Lung microvascular endothelial cell (primary cell): ENCODE measurements around the gene S100A6. TPM values are rescaled to one million over a fixed set of nuclear protein-coding genes. Genes with fewer than 3 reads are reported as not detected.
A peak's percentile ranks its signal among the peaks of the same experiment; 100 is the strongest.
"Not testable (repeated sequence)": the region's sequence is repeated elsewhere in the genome, so short reads cannot be mapped to it uniquely, and the experiment has no call there.

ENCODE experiments used
- DNase-seq, 2 donors: peaks; one replicate each; pipeline versions ENCODE4 v3.0.0 to v3.0.0-alpha.2; 2010; ENCODE audit warnings: low read depth in 2 of 2
- total RNA-seq: library from RNA; depleted of rRNA; stranded (reverse); fragments of >200 nt; gene quantifications from 2 replicates; pipeline ENCODE4 v1.2.1, GENCODE V29; 2014

Gene S100A6
- total RNA-seq = 524 and 1,217 TPM in 2 replicates

DNA sequence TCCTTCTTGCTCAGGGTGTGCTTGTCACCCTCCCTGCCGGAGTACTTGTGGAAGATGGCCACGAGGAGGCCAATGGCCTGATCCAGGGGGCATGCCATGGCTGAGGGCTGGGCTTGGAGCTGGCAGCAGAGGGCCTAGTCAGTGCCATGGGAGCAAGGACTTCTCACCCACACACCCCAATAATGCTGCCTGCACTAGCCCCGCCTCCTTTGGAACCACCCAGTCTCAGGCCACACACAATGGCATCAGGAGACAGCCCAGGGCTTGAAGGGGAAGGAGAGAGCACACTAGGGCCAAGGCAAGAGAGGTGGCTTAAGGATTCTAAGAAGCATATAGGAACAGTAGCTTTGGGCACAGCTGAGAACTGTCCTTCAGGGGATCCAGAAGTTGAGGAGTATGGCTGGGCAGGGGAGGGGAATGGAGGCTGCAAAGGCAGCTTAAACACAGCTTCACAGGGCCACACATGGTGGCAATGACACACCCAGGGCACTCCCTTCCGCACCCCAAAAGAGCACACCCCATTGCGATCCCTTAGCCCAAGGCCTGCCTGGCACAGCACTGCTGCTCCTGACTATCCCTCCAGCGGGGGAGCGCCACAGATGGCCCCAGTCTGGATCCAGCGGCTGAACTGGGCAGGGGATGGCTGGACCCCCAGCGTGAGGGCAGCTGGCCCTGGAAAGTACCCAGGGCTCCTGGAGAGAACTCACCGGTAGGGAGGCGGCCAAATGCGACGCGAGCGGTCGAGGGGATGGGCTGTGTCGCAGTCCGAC is at the start of gene S100A6:
S100A6 (minus strand) TSS at position 750 of the 770 bp plus-strand sequence; CDS start at position 98, 652 bp downstream.
- peak in 1 of 2 donors; percentile 53 for DNase-seq

GRCh38 chr1:153585006-153585405 is 49.2 kb upstream of the S100A6 start:
- DNase-seq = no peak

DNA sequence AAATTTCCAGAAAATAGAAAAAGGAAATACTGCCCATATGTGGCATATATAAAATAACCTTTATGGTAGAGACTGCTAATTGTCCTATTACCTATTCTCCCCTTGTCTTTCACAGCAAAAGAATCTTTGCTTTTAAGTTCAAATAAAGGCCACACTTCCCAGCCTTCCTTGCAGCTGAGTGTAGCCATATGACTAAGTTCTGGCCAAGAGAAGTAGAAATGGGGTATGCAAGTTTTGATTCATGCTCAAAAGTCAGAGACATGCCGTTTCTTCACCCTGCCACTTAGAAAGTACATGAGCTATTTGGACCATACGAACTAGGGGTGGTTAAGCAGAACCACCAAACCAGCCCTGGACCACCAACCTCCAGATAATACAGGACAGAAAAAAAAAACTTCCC is 48.2 kb upstream of the S100A6 start:
- DNase-seq = no peak

DNA sequence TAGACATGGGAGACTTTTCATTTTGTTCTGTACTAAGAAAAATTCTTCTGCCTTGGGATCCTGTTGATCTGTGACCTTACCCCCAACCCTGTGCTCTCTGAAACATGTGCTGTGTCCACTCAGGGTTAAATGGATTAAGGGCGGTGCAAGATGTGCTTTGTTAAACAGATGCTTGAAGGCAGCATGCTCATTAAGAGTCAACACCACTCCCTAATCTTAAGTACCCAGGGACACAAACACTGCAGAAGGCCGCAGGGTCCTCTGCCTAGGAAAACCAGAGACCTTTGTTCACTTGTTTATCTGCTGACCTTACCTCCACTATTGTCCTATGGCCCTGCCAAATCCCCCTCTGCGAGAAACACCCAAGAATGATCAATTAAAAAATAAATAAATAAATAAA is 47.7 kb upstream of the S100A6 start:
- not testable (repeated sequence) for DNase-seq

GRCh38 chr1:153582836-153583235 is 47.0 kb upstream of the S100A6 start:
- not testable (repeated sequence) for DNase-seq

DNA sequence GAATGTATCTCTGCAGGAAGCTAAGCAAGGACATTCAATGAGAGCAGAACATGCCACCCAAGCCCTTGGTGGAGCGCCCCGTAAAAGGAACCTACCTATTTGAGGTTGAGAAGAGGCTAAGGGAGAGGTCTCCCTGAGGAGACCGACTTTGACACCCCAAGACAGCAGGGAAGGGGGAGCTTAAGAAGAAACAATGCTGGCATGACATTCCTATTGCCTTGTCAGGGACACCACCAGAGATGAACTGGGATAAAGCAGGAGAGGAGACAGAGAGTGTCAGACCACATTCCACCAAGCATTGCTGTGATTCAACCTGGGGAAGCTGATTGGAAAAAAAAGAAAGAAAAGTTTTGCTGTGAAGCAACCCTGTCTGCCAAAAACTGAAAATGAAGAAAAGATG is 43.1 kb upstream of the S100A6 start:
- DNase-seq = no peak

- no peak for DNase-seq
Observed at GRCh38 chr1:153578490-153578889, 42.7 kb upstream of the S100A6 start.

GRCh38 chr1:153577624-153578051 is 41.8 kb upstream of the S100A6 start:
- DNase-seq = no peak

GRCh38 chr1:153577138-153577537 is 41.3 kb upstream of the S100A6 start:
- no peak for DNase-seq

DNA sequence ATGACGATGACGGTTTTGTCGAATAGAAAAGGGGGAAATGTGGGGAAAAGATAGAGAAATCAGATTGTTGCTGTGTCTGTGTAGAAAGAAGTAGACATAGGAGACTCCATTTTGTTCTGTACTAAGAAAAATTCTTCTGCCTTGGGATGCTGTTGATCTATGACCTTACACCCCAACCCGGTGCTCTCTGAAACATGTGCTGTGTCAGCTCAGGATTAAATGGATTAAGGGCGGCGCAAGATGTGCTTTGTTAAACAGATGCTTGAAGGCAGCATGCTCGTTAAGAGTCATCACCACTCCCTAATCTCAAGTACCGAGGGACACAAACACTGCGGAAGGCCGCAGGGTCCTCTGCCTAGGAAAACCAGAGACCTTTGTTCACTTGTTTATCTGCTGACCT is 39.7 kb upstream of the S100A6 start:
- DNase-seq = not testable (repeated sequence)

GRCh38 chr1:153575081-153575491 is 39.3 kb upstream of the S100A6 start:
- not testable (repeated sequence) for DNase-seq

DNA sequence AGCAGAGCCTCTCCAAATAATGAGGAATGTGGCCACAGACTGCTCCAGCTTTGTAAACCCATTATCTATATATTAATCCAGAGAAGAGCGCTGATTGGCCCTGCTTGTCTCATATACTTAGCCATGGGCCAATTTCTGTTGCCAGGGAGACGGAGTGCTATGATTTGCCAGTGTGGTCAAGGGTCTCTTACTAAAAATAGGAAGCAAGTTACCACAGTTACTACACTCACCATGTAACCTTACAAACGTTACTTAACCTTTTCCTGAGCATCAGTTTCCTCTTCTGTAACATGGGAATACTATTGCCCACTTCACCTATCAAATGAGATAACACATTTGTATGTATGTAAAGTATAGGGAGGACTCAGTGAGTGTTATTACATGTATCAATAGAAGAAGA is 37.6 kb upstream of the S100A6 start:
- peak; percentile 31 to 39 for DNase-seq

DNA sequence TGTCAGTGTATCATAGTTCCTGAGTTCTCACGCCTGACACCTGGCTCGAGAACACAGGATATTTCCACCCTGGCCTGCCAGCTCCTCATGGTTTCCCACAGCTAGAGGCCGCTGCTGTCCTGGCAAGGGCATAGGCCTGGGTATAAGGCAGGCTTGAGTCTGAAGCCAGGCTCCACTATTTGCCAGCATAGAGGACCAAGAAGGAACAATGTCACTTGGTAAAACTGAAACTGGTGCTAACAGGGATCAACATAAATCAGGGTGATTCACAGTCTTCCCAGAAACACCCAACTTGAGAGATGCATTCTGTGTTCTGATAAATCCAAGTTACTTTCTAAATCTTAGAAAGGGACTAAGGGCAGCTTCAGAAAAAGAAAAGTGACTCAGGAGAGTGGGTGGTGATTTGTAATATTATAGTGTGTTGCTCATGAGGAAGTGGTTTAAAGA is 36.8 kb upstream of the S100A6 start:
- peak; percentile 92 to 95 for DNase-seq

- no peak for DNase-seq
Observed at GRCh38 chr1:153571706-153572105, 35.9 kb upstream of the S100A6 start.

DNA sequence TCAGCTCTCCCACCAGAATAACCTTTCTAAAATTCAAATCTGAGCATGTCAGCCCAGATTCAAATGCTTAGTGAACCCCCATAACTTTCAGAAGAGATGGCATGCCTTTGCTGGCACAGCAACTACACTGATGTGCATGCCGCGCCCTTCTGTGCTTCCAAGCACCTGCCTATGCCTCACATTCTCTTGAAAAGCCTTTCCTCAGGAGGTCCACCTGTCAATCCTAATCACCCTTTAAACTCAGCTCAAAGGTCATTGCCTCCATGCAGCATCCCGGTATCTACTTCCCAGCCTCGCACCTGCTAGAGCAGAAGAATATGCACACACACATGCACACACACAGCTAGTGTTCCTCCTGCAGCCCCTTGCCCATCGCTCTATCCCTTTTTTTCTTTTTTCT is 35.1 kb upstream of the S100A6 start:
- no peak for DNase-seq

GRCh38 chr1:153569465-153569864 is 33.7 kb upstream of the S100A6 start:
- DNase-seq = no peak

GRCh38 chr1:153568367-153569099 is 32.7 kb upstream of the S100A6 start:
- DNase-seq = peak; percentile 90

DNA sequence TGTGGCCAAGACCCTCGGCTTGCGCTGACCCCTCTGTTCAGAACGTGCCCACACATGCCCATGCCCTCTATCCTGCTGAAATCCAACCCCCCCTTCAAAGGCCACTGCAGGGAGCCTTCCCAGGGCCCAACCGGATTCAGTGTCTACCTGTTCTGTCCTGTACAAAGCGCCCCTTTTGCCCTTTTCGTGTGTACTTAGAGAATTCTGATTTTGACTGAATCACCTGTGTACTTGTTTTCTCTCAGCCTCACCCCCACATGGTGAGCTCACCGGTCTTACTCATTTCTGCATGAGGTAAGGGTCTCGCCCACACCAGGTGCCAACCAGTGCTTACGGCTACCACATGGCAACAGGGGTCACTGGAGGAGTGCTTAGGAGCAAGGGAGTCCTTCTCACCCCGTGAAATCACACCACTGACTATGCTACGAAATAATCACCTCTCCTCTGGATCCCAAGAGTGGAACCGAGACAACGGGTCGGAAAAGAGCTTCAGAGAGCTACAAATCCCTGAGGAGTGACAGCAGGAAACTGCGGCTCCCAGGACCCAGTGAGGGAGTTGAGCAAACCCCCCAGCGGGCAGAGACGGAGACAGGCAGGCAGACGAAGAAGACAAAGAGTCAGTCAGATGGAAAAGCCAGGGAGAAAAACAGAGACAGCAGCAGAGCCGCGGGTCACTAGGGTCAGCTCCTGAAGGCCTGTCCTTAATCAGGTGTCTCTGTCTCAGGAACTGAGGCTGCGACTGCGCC is 32.0 kb upstream of the S100A6 start:
- DNase-seq = peak; percentile 28 to 74

DNA sequence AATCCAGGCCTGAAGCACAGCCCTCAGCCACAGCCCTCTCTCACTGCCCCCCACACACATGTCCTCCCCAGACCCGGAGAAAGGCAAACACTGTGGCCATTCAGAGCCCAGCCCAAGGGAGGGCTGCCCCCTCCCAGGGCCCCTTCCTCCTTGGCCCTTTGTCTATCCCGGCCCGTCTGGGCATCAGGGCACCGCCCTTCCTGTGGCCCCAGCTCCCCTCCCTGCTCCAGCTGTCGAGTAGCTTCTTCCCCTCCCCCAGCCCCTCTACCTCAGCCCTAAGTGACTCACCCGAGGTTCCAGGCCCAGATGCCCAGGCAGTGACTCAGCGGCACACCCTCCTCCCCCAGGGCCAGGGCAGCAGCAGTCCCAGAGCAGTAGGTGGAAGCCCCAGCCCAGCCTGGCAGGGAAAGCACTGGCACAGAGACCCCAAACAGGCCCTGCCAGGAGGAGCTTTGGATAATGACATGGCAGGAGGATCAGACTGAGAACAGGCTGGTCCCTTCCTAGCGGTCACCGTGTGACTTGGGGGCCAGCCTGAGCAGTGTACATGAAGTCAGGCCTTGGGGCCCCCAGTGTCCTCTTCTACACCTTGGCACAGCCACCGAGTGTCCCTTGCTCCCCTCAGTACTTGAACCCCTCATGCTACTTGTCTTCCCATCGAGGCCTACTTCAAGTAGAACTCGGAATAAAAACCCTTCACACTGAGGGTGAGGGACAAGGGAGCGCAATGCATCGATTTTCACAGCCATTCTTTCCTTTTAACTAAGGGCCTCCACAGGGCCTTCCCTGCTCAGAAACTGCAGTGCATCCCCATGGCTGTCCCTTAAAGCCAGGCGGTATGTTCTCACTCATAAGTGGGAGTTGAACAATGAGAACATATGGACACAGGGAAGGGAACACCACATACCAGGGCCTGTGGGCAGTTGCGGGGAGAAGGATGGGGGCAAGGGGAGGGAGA is 30.9 kb upstream of the S100A6 start:
- DNase-seq = peak; percentile 85 to 98

GRCh38 chr1:153565529-153566374 is 30.0 kb upstream of the S100A6 start, which contains the start of gene S100A2:
S100A2 (minus strand) TSS chr1:153565844; CDS start chr1:153563877, 1,967 bp downstream.
- peak; percentile 64 to 90 for DNase-seq
